Astrocyte (in vitro differentiated cells and primary cell): ENCODE results near the gene SLC38A3. TPM values are rescaled to one million over a fixed set of nuclear protein-coding genes. Genes with fewer than 3 reads are reported as not detected.

Experiments
- DNase-seq: peaks from one replicate; pipeline ENCODE4 v3.0.0-alpha.2; 2010; ENCODE audit warnings: low read depth
- FAIRE-seq: peaks from 2 replicates; lab custom pipeline; 2011; peaks lifted over from hg19 to GRCh38; lab: Jason Lieb, UNC
- H2AFZ ChIP-seq: 2 replicates; pipeline ENCODE4 v1.6.0; 2012; ENCODE audit warnings: low read depth, low read length, inconsistent platforms
- H3K27ac ChIP-seq: 2 replicates; pipeline ENCODE4 v1.5.1; 2011; ENCODE audit warnings: low read depth, low read length, inconsistent platforms
- H3K27me3 ChIP-seq: 2 replicates; pipeline ENCODE4 v1.6.0; 2011; ENCODE audit warnings: low read length, inconsistent platforms; ENCODE audit not compliant: insufficient read depth
- H3K36me3 ChIP-seq: 2 replicates; pipeline ENCODE4 v1.5.1; 2011; ENCODE audit warnings: low read length, inconsistent platforms; ENCODE audit not compliant: insufficient read depth
- H3K4me1 ChIP-seq: 2 replicates; pipeline ENCODE4 v1.5.1; 2011; ENCODE audit warnings: low read length, inconsistent platforms; ENCODE audit not compliant: insufficient read depth
- H3K4me2 ChIP-seq: 2 replicates; pipeline ENCODE4 v1.6.0; 2012; ENCODE audit warnings: low read length, inconsistent platforms
- H3K4me3 ChIP-seq: 2 replicates; pipeline ENCODE4 v1.5.1; 2011; ENCODE audit warnings: low read depth, mild to moderate bottlenecking, low read length, inconsistent platforms; ENCODE audit not compliant: insufficient read depth
- H3K79me2 ChIP-seq: 2 replicates; pipeline ENCODE4 v1.6.0; 2012; ENCODE audit warnings: mild to moderate bottlenecking, low read length, inconsistent platforms; ENCODE audit not compliant: insufficient read depth
- H3K9ac ChIP-seq: 2 replicates; pipeline ENCODE4 v1.6.0; 2012; ENCODE audit warnings: mild to moderate bottlenecking, low read length, inconsistent platforms
- H3K9me3 ChIP-seq: 2 replicates; pipeline ENCODE4 v1.5.1; 2012; ENCODE audit warnings: low read depth, mild to moderate bottlenecking, low read length, inconsistent platforms; ENCODE audit not compliant: insufficient read depth
- H4K20me1 ChIP-seq: 2 replicates; pipeline ENCODE4 v1.6.0; 2012; ENCODE audit warnings: low read length, inconsistent platforms; ENCODE audit not compliant: insufficient read depth
- H3K27ac Mint-ChIP-seq: one replicate; pipeline ENCODE4 v1.8.0; 2021; ENCODE audit warnings: mild to moderate bottlenecking, mixed read lengths; ENCODE audit not compliant: unreplicated experiment
- H3K27me3 Mint-ChIP-seq: one replicate; pipeline ENCODE4 v1.8.0; 2021; ENCODE audit warnings: low read depth, mixed read lengths; ENCODE audit not compliant: unreplicated experiment
- H3K36me3 Mint-ChIP-seq: one replicate; pipeline ENCODE4 v1.8.0; 2021; ENCODE audit warnings: low read depth, mixed read lengths; ENCODE audit not compliant: unreplicated experiment
- H3K4me1 Mint-ChIP-seq: one replicate; pipeline ENCODE4 v1.8.0; 2021; ENCODE audit warnings: low read depth, mixed read lengths; ENCODE audit not compliant: unreplicated experiment
- H3K4me3 Mint-ChIP-seq: one replicate; pipeline ENCODE4 v1.8.0; 2021; ENCODE audit warnings: mild to moderate bottlenecking, moderate library complexity, mixed read lengths; ENCODE audit not compliant: unreplicated experiment
- H3K9me3 Mint-ChIP-seq: one replicate; pipeline ENCODE4 v1.8.0; 2021; ENCODE audit warnings: mild to moderate bottlenecking, mixed read lengths; ENCODE audit not compliant: unreplicated experiment
- CTCF ChIP-seq: IDR thresholded peaks from 2 replicates; pipeline ENCODE4 v1.5.1; 2011; ENCODE audit warnings: low read depth, mild to moderate bottlenecking, inconsistent platforms, low read length, moderate library complexity; ENCODE audit not compliant: insufficient read depth
- EZH2 ChIP-seq: IDR thresholded peaks from 2 replicates; pipeline ENCODE4 v1.6.1; 2012; ENCODE audit warnings: mild to moderate bottlenecking, low read length, inconsistent platforms; ENCODE audit not compliant: insufficient read depth
- total RNA-seq: library from RNA; stranded (reverse); gene quantifications from 2 replicates; pipeline ENCODE4 v1.2.1, GENCODE V29; 2021

Gene SLC38A3
- total RNA-seq, 1 donor from 2014 or later, result 0.68 TPM

GRCh38 chr3:50164481-50164880 is 40.6 kb upstream of the SLC38A3 start:
- Mint-ChIP-seq H3K4me3 (no peak overlapping the region), H3K36me3 (peaks cover 2% of the 10 kb centered on the region), H3K4me1 (peaks cover 8% of the 10 kb centered on the region), H3K27me3 (peaks cover 33% of the 10 kb centered on the region), H3K9me3 (no peaks in the 10 kb centered on the region), H3K27ac (no peak overlapping the region)
- no peak overlapping the region for H3K27ac ChIP-seq
- H3K79me2 ChIP-seq, result no peaks in the 10 kb centered on the region
- no peaks in the 10 kb centered on the region for H3K36me3 ChIP-seq
- FAIRE-seq (no peak), DNase-seq (no peak)
- TF ChIP-seq CTCF, result no peak
- no peak for TF ChIP-seq EZH2
- H3K4me2 ChIP-seq, result peak overlapping the region; percentile 70
- H3K27me3 ChIP-seq, result no peaks in the 10 kb centered on the region
- H4K20me1 ChIP-seq, result peaks cover 4% of the 10 kb centered on the region
- no peak overlapping the region for H3K4me3 ChIP-seq
- no peak overlapping the region for H2AFZ ChIP-seq
- no peak overlapping the region for H3K9ac ChIP-seq
- H3K4me1 ChIP-seq, result peaks cover 56% of the 10 kb centered on the region
- H3K9me3 ChIP-seq, result no peaks in the 10 kb centered on the region

GRCh38 chr3:50164984-50165909 is 39.8 kb upstream of the SLC38A3 start:
- peak overlapping the region; percentile 70 for H3K4me2 ChIP-seq
- Mint-ChIP-seq H3K27ac (no peak overlapping the region), H3K36me3 (peaks cover 2% of the 10 kb centered on the region), H3K4me3 (no peak overlapping the region), H3K4me1 (peaks cover 8% of the 10 kb centered on the region), H3K27me3 (peaks cover 26% of the 10 kb centered on the region), H3K9me3 (no peaks in the 10 kb centered on the region)
- H3K27me3 ChIP-seq, result no peaks in the 10 kb centered on the region
- TF ChIP-seq CTCF (no peak), EZH2 (no peak)
- H4K20me1 ChIP-seq, result peaks cover 4% of the 10 kb centered on the region
- no peaks in the 10 kb centered on the region for H3K36me3 ChIP-seq
- no peak overlapping the region for H2AFZ ChIP-seq
- peaks cover 56% of the 10 kb centered on the region for H3K4me1 ChIP-seq
- peak overlapping the region; percentile 16 for H3K27ac ChIP-seq
- H3K4me3 ChIP-seq, result no peak overlapping the region
- peak; percentile 75 for DNase-seq
- no peaks in the 10 kb centered on the region for H3K9me3 ChIP-seq
- FAIRE-seq, result no peak
- H3K79me2 ChIP-seq, result no peaks in the 10 kb centered on the region
- H3K9ac ChIP-seq, result no peak overlapping the region
